H1 (cell line): Measurements from ENCODE around the gene TOR1A. TPM values are rescaled to one million over a fixed set of nuclear protein-coding genes. Genes with fewer than 3 reads are reported as not detected.

ENCODE experiments used
- CTCF ChIA-PET: fragments of 300-600 bp; sonication (Branson Sonifier 250); formaldehyde crosslinking; loops from one replicate; lab custom pipeline; 2021; ENCODE audit not compliant: partially characterized antibody; lab: Charles Lee
- POLR2A ChIA-PET: fragments of 300-600 bp; sonication (Branson Sonifier 250); formaldehyde crosslinking; loops from one replicate; lab custom pipeline; 2021; ENCODE audit warnings: inconsistent platforms; ENCODE audit not compliant: partially characterized antibody; lab: Charles Lee
- DNase-seq, 2 experiments: peaks; one replicate each; pipeline versions ENCODE4 v3.0.0 to v3.0.0-alpha.2; 2010 to 2022; ENCODE audit warnings: low spot score in 2 of 2, low read depth in 1 of 2, mixed read lengths in 1 of 2
- FAIRE-seq: peaks from 2 replicates; lab custom pipeline; 2011; peaks lifted over from hg19 to GRCh38; lab: Jason Lieb, UNC
- H2AFZ ChIP-seq: 2 replicates; pipeline ENCODE4 v1.8.1; 2012; ENCODE audit warnings: low read length, inconsistent platforms
- H2AK5ac ChIP-seq: 2 replicates; pipeline ENCODE4 v1.6.1; 2013; ENCODE audit warnings: low read depth, low read length
- H2BK120ac ChIP-seq: replicated peaks from 2 replicates; pipeline ENCODE3; 2013; ENCODE audit warnings: low read depth, low read length, inconsistent platforms
- H2BK12ac ChIP-seq: 2 replicates; pipeline ENCODE4 v1.6.1; 2013; ENCODE audit warnings: low read depth, low read length
- H2BK15ac ChIP-seq: 2 replicates; pipeline ENCODE4 v1.6.1; 2013; ENCODE audit warnings: low read length
- H2BK20ac ChIP-seq: 2 replicates; pipeline ENCODE4 v1.6.1; 2013; ENCODE audit warnings: low read length
- H2BK5ac ChIP-seq: 2 replicates; pipeline ENCODE4 v1.6.1; 2013; ENCODE audit warnings: low read depth, low read length
- H3K14ac ChIP-seq: 2 replicates; pipeline ENCODE4 v1.6.1; 2013; ENCODE audit warnings: inconsistent platforms; ENCODE audit not compliant: insufficient read length
- H3K18ac ChIP-seq: 2 replicates; pipeline ENCODE4 v1.6.1; 2013; ENCODE audit warnings: low read length; ENCODE audit errors: extremely low read depth
- H3K23ac ChIP-seq: 2 replicates; pipeline ENCODE4 v1.6.1; 2013; ENCODE audit warnings: inconsistent platforms; ENCODE audit not compliant: insufficient read length
- H3K23me2 ChIP-seq: 2 replicates; pipeline ENCODE4 v1.6.1; 2013; ENCODE audit warnings: low read depth, low read length
- H3K27ac ChIP-seq: 2 replicates; pipeline ENCODE4 v1.6.1; 2011; ENCODE audit warnings: low read depth, low read length, inconsistent platforms
- H3K27me3 ChIP-seq, 4 experiments: replicated peaks in 1 of 4; 1 replicate in 1 of 4; 2 replicates in 3 of 4; pipeline versions ENCODE4 v1.6.1 to v1.8.1; 2011 to 2013; ENCODE audit warnings: low read length in 3 of 4, mild to moderate bottlenecking in 3 of 4, inconsistent platforms in 2 of 4, mixed read lengths in 2 of 4, moderate library complexity in 1 of 4; ENCODE audit not compliant: control insufficient read depth in 3 of 4, insufficient read depth in 3 of 4; ENCODE audit errors: extremely low read depth in 1 of 4
- H3K36me3 ChIP-seq, 4 experiments: 2 replicates each; pipeline versions ENCODE4 v1.6.1 to v1.8.1; 2011 to 2013; ENCODE audit warnings: mild to moderate bottlenecking in 4 of 4, low read length in 3 of 4, moderate library complexity in 2 of 4, control low read depth in 1 of 4, inconsistent platforms in 1 of 4; ENCODE audit not compliant: insufficient read depth in 4 of 4, control insufficient read depth in 2 of 4
- H3K4ac ChIP-seq: replicated peaks from 2 replicates; pipeline ENCODE3; 2013; ENCODE audit warnings: low read length, low read depth, mixed read lengths, inconsistent platforms; ENCODE audit not compliant: insufficient read length
- H3K4me1 ChIP-seq, 4 experiments: replicated peaks in 1 of 4; 1 replicate in 1 of 4; 2 replicates in 3 of 4; pipeline versions ENCODE4 v1.6.1 to v1.8.1; 2011 to 2013; ENCODE audit warnings: low read length in 3 of 4, inconsistent platforms in 2 of 4, mixed read lengths in 1 of 4; ENCODE audit not compliant: insufficient read depth in 4 of 4, control insufficient read depth in 3 of 4
- H3K4me2 ChIP-seq, 2 experiments: 2 replicates each; pipeline versions ENCODE4 v1.6.1 to v1.8.1; 2011 to 2013; ENCODE audit warnings: low read depth in 2 of 2, low read length in 2 of 2, control low read depth in 1 of 2, inconsistent platforms in 1 of 2, mild to moderate bottlenecking in 1 of 2; ENCODE audit not compliant: insufficient read depth in 1 of 2
- H3K4me3 ChIP-seq, 4 experiments: fragments of 200-600, 300-600 bp in 1 of 4; sonication (generic), shearing (Covaris generic), sonication (Bioruptor Twin) in 1 of 4; 2 replicates each; pipeline versions ENCODE4 v1.5.1 to v1.8.1; 2011 to 2016; ENCODE audit warnings: low read length in 4 of 4, low read depth in 3 of 4, control low read depth in 2 of 4, inconsistent platforms in 2 of 4, mild to moderate bottlenecking in 2 of 4, mixed read lengths in 1 of 4, moderate library complexity in 1 of 4; ENCODE audit not compliant: insufficient read depth in 2 of 4; ENCODE audit errors: extremely low read depth in 1 of 4
- H3K56ac ChIP-seq: replicated peaks from 2 replicates; pipeline ENCODE3; 2013; ENCODE audit warnings: low read depth, mild to moderate bottlenecking, mixed read lengths, low read length, inconsistent platforms; ENCODE audit not compliant: insufficient read length
- H3K79me1 ChIP-seq: 2 replicates; pipeline ENCODE4 v1.6.1; 2013; ENCODE audit warnings: low read depth, low read length, control low read depth
- H3K79me2 ChIP-seq, 2 experiments: 2 replicates each; pipeline versions ENCODE4 v1.6.1 to v1.8.1; 2012 to 2013; ENCODE audit warnings: low read length in 2 of 2, mild to moderate bottlenecking in 2 of 2, inconsistent platforms in 1 of 2; ENCODE audit not compliant: insufficient read depth in 2 of 2, control insufficient read depth in 1 of 2
- H3K9ac ChIP-seq, 4 experiments: replicated peaks in 1 of 4; 1 replicate in 1 of 4; 2 replicates in 3 of 4; pipeline versions ENCODE4 v1.6.1 to v1.8.1; 2011 to 2013; ENCODE audit warnings: low read depth in 3 of 4, low read length in 3 of 4, control low read depth in 2 of 4, mild to moderate bottlenecking in 2 of 4, moderate library complexity in 2 of 4, inconsistent platforms in 1 of 4; ENCODE audit errors: extremely low read depth in 1 of 4
- H3K9me3 ChIP-seq, 2 experiments: 2 replicates each; pipeline versions ENCODE4 v1.6.1 to v1.8.1; 2012 to 2013; ENCODE audit warnings: mild to moderate bottlenecking in 2 of 2, moderate library complexity in 2 of 2, control low read depth in 1 of 2, inconsistent platforms in 1 of 2, low read depth in 1 of 2, low read length in 1 of 2, mixed read lengths in 1 of 2; ENCODE audit not compliant: insufficient read depth in 2 of 2
- H4K20me1 ChIP-seq, 2 experiments: replicated peaks in 1 of 2; 2 replicates each; pipeline versions ENCODE3 to v1.8.1; 2011 to 2013; ENCODE audit warnings: inconsistent platforms in 2 of 2, low read length in 2 of 2, mild to moderate bottlenecking in 1 of 2; ENCODE audit not compliant: insufficient read depth in 2 of 2, control insufficient read depth in 1 of 2
- H4K5ac ChIP-seq: 2 replicates; pipeline ENCODE4 v1.6.1; 2013; ENCODE audit warnings: low read length, low read depth, mixed read lengths, inconsistent platforms; ENCODE audit not compliant: insufficient read length
- H4K8ac ChIP-seq: 2 replicates; pipeline ENCODE4 v1.8.0; 2013; ENCODE audit warnings: mild to moderate bottlenecking, moderate library complexity, low read length, inconsistent platforms; ENCODE audit not compliant: insufficient read depth; ENCODE audit errors: extremely low read depth
- H4K91ac ChIP-seq: replicated peaks from 2 replicates; pipeline ENCODE3; 2013; ENCODE audit warnings: low read length, mixed read lengths, inconsistent platforms; ENCODE audit not compliant: insufficient read length
- ASH2L ChIP-seq: fragments of 200-600, 300-600 bp; sonication (generic); IDR thresholded peaks from one replicate; pipeline ENCODE4 v1.7.1; 2017; ENCODE audit warnings: low read length
- FOSL1 ChIP-seq: IDR thresholded peaks from 2 replicates; pipeline ENCODE4 v1.6.1; 2011; ENCODE audit warnings: mild to moderate bottlenecking, low read depth, low read length, moderate library complexity; ENCODE audit not compliant: insufficient read depth
- KDM1A ChIP-seq: fragments of 200-600, 300-600 bp; sonication (generic); IDR thresholded peaks from 2 replicates; pipeline ENCODE4 v1.7.1; 2016; ENCODE audit warnings: mild to moderate bottlenecking, low read length, borderline replicate concordance
- MAFK ChIP-seq: IDR thresholded peaks from 2 replicates; pipeline ENCODE4 v1.6.1; 2012; ENCODE audit warnings: low read depth, mild to moderate bottlenecking, improper control_type of control experiment, low read length
- POLR2AphosphoS5 ChIP-seq: IDR thresholded peaks from 2 replicates; pipeline ENCODE4 v1.6.1; 2011; ENCODE audit warnings: low read depth, low read length
- ZNF274 ChIP-seq: IDR thresholded peaks from 2 replicates; pipeline ENCODE4 v1.7.0; 2012; ENCODE audit warnings: low read length, borderline replicate concordance; ENCODE audit errors: extremely low read depth
- WGBS, 2 experiments: shearing (Covaris generic) in 1 of 2; methylation state at CpG; one replicate each; pipeline versions ENCODE4 v1.1.6 to v1.1.7; 2013 to 2015; ENCODE audit warnings: low lambda C conversion rate in 2 of 2, mixed read lengths in 2 of 2, inconsistent platforms in 1 of 2, low coverage in 1 of 2, missing lambda C conversion rate in 1 of 2; ENCODE audit not compliant: insufficient replicate concordance in 2 of 2, insufficient coverage in 1 of 2, insufficient read length in 1 of 2; ENCODE audit errors: extremely low coverage in 1 of 2, missing lambda C conversion rate in 1 of 2; 5-methylcytosine and 5-hydroxymethylcytosine counted together
- polyA plus RNA-seq, 7 experiments: library from polyadenylated mRNA; depleted of rRNA in 3 of 7; stranded (reverse) in 5 of 7; unstranded in 2 of 7; fragments of >200 nt in 5 of 7; fragments of 200-250 nt in 2 of 7; gene quantifications; 1 replicate in 5 of 7; 2 replicates in 1 of 7; 4 replicates in 1 of 7; pipeline versions ENCODE4 v1.2.1 to v1.2.3, GENCODE V29; 2011 to 2013; ENCODE audit warnings: missing spikeins in 2 of 7, mixed read lengths in 2 of 7
- total RNA-seq: library from RNA; stranded (reverse); fragmentation: NEBNext Ultra II Directional; extraction: Animal tissue kit (Norgen Biotek cat#: 25700); gene quantifications from 2 replicates; pipeline ENCODE4 v1.2.1, GENCODE V29; 2021

The TOR1A gene
- total and polyA plus RNA-seq, 2 of the 8 experiments (the other 6 are each of a cell fraction or from before 2014, with no cell fraction given): 37.6 to 46.7 TPM

DNA sequence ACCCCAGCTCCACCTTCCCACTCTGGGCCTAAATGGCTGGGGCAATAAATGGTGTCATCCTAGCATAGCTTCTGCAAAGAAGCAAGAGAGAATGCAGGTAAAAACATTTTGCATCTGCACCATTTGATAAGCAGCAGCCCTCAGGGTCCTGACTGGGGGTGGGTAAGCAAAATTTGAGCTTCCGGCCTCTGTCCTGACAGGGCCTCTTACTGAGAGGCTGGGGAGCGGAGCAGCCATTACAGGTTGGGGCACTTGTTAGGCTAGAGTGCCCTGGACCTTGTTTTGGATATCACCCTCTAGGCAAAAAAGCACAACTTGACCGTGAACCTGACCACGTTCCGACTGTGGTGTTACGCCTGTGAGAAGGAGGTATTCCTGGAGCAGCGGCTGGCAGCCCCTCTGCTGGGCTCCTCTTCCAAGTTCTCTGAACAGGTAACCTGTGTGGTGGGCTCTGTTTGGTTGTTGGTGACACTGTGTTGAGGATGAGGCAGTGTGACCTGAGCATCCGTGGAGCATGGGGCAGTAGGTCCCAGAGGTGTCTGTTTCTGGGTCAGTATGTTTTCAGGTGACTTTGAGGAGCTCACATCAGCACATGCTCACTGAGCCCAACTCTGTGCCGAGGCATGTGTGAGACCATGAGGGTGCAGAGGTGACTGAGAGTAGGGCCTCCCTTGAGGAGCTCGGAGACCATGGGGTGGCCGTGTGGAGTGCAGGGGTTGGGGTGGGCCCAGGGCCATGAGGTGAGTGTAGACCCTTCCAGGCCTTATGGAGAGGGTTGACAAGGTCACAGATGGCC is 34.4 kb upstream of the TOR1A start:
- peaks cover 4% of the 10 kb centered on the region in 2 experiments for H4K20me1 ChIP-seq
- H2BK120ac ChIP-seq: no peak overlapping the region
- no peak overlapping the region for H3K14ac ChIP-seq
- H3K9me3 ChIP-seq: no peaks in the 10 kb centered on the region
- no peak overlapping the region for H2BK15ac ChIP-seq
- no peak overlapping the region for H3K9ac ChIP-seq
- no peak overlapping the region for H3K27ac ChIP-seq
- CTCF ChIA-PET: interaction anchor here (1.1 kb wide), 1 partner anchor 39 kb away, joined by 3 read pairs; no protein-coding TSS in a partner anchor
- no peaks in the 10 kb centered on the region for H3K4me1 ChIP-seq
- WGBS, 2 experiments: 85% methylated on average over 11 of the region's 11 CpGs; no CpG with 5 or more reads in 1 of the 2 experiments
- H2BK20ac ChIP-seq: no peak overlapping the region
- H2AK5ac ChIP-seq: no peak overlapping the region
- no peaks in the 10 kb centered on the region for H3K79me1 ChIP-seq
- H2AFZ ChIP-seq: no peak overlapping the region
- H3K27me3 ChIP-seq: no peaks in the 10 kb centered on the region
- no peaks in the 10 kb centered on the region for H3K79me2 ChIP-seq
- H4K91ac ChIP-seq: no peak overlapping the region
- H3K23ac ChIP-seq: no peak overlapping the region
- POLR2A ChIA-PET: interaction anchor here (0.6 to 1.0 kb wide), 3 partner anchors 11 to 26 kb away, joined by 3 read pairs; no protein-coding TSS in a partner anchor
- H3K36me3 ChIP-seq: peaks cover 0 to 2% (median 0%) of the 10 kb centered on the region in 4 experiments; a peak in 3 of 8 replicates
- H4K5ac ChIP-seq: no peak overlapping the region
- H2BK12ac ChIP-seq: no peak overlapping the region
- DNase-seq: no peak
- H2BK5ac ChIP-seq: no peak overlapping the region
- TF ChIP-seq MAFK: no peak
- TF ChIP-seq KDM1A: no peak
- TF ChIP-seq ASH2L: no peak
- TF ChIP-seq ZNF274: no peak
- TF ChIP-seq FOSL1: no peak
- no peak for TF ChIP-seq POLR2AphosphoS5
- H3K4me2 ChIP-seq: no peak overlapping the region
- FAIRE-seq: no peak
- H4K8ac ChIP-seq: no peak overlapping the region
- no peak overlapping the region for H3K18ac ChIP-seq
- no peaks in the 10 kb centered on the region for H3K23me2 ChIP-seq
- H3K56ac ChIP-seq: no peak overlapping the region
- H3K4me3 ChIP-seq: no peak overlapping the region
- H3K4ac ChIP-seq: no peak overlapping the region
